Endothelial cell of umbilical vein (primary cell): ENCODE results near the gene EIF3A. TPM values are rescaled to one million over a fixed set of nuclear protein-coding genes. Genes with fewer than 3 reads are reported as not detected.

Experiments used
- BruUV-seq: library from RNA; stranded (reverse); fragments of 400-500 nt; replicated peaks from 2 replicates; lab custom pipeline; 2021; lab: Mats Ljungman, UMichigan
- CTCF ChIA-PET: fragments of 300-600, 350-600 bp; sonication (Branson Sonifier 250); formaldehyde crosslinking; loops from one replicate; lab custom pipeline; 2021; ENCODE audit warnings: antibody characterized with exemption, inconsistent platforms; lab: Charles Lee
- POLR2A ChIA-PET: fragments of 300-600, 350-600 bp; sonication (Branson Sonifier 250); formaldehyde crosslinking; loops from one replicate; lab custom pipeline; 2021; ENCODE audit warnings: antibody characterized with exemption, inconsistent platforms; lab: Charles Lee
- DNase-seq: peaks from one replicate; pipeline ENCODE4 v3.0.0-alpha.2; 2011; ENCODE audit warnings: low read depth, low spot score
- FAIRE-seq: peaks from 2 replicates; lab custom pipeline; 2011; peaks lifted over from hg19 to GRCh38; lab: Jason Lieb, UNC
- H2AFZ ChIP-seq: 2 replicates; pipeline ENCODE4 v1.6.0; 2012; ENCODE audit warnings: low read depth, low read length, control low read depth, inconsistent platforms
- H3K27ac ChIP-seq: 2 replicates; pipeline ENCODE4 v1.5.1; 2011; ENCODE audit warnings: low read depth, mild to moderate bottlenecking, control low read depth, low read length, moderate library complexity; ENCODE audit not compliant: insufficient read depth
- H3K27me3 ChIP-seq, 2 experiments: 2 replicates each; pipeline versions ENCODE4 v1.6.0 to v1.6.1; 2011; ENCODE audit warnings: low read length in 2 of 2, mixed read lengths in 1 of 2; ENCODE audit not compliant: control insufficient read depth in 2 of 2, insufficient read depth in 2 of 2
- H3K36me3 ChIP-seq, 2 experiments: 2 replicates in 1 of 2; 3 replicates in 1 of 2; pipeline ENCODE4 v1.5.1; 2011; ENCODE audit warnings: low read length in 2 of 2, mild to moderate bottlenecking in 1 of 2, moderate library complexity in 1 of 2; ENCODE audit not compliant: control insufficient read depth in 2 of 2, insufficient read depth in 2 of 2; ENCODE audit errors: extremely low read depth in 1 of 2
- H3K4me1 ChIP-seq: 3 replicates; pipeline ENCODE4 v1.5.1; 2011; ENCODE audit warnings: mild to moderate bottlenecking, low read length; ENCODE audit not compliant: control insufficient read depth, insufficient read depth; ENCODE audit errors: extremely low read depth
- H3K4me2 ChIP-seq: 2 replicates; pipeline ENCODE4 v1.6.1; 2011; ENCODE audit warnings: low read length, control low read depth, mixed read lengths; ENCODE audit not compliant: insufficient read depth
- H3K4me3 ChIP-seq, 3 experiments: fragments of 200-600 bp in 1 of 3; sonication (generic), shearing (Covaris generic) in 1 of 3; replicated peaks in 1 of 3; 2 replicates each; pipeline ENCODE4 v1.5.1; 2011 to 2016; ENCODE audit warnings: control low read depth in 3 of 3, low read length in 3 of 3, mild to moderate bottlenecking in 2 of 3, inconsistent platforms in 1 of 3, low read depth in 1 of 3, moderate library complexity in 1 of 3; ENCODE audit not compliant: insufficient read depth in 1 of 3
- H3K79me2 ChIP-seq: 2 replicates; pipeline ENCODE4 v1.6.0; 2012; ENCODE audit warnings: low read length, inconsistent platforms; ENCODE audit not compliant: control insufficient read depth, insufficient read depth
- H3K9ac ChIP-seq: replicated peaks from 2 replicates; pipeline ENCODE3; 2011; ENCODE audit warnings: low read length, control low read depth; ENCODE audit not compliant: insufficient read depth; ENCODE audit errors: extremely low read depth
- H3K9me1 ChIP-seq: replicated peaks from 3 replicates; pipeline ENCODE4 v1.6.0; 2011; ENCODE audit warnings: mild to moderate bottlenecking, low read length; ENCODE audit not compliant: control insufficient read depth, insufficient read depth; ENCODE audit errors: extremely low read depth
- H3K9me3 ChIP-seq: replicated peaks from 2 replicates; pipeline ENCODE4 v1.5.1; 2012; ENCODE audit warnings: low read length, inconsistent platforms; ENCODE audit not compliant: control insufficient read depth, insufficient read depth
- H4K20me1 ChIP-seq: replicated peaks from 2 replicates; pipeline ENCODE3; 2011; ENCODE audit warnings: mild to moderate bottlenecking, low read length; ENCODE audit not compliant: control insufficient read depth, insufficient read depth; ENCODE audit errors: extremely low read depth
- CTCF ChIP-seq, 2 donors: IDR thresholded peaks; 1 replicate in 1 of 2; 2 replicates in 1 of 2; pipeline ENCODE4 v1.5.1; 2011; ENCODE audit warnings: low read length in 2 of 2, mild to moderate bottlenecking in 2 of 2, moderate library complexity in 2 of 2, control low read depth in 1 of 2, inconsistent platforms in 1 of 2, low read depth in 1 of 2; ENCODE audit not compliant: insufficient read depth in 1 of 2; ENCODE audit errors: extremely low read depth in 1 of 2
- FOS ChIP-seq: IDR thresholded peaks from 2 replicates; pipeline ENCODE4 v1.6.1; 2011; ENCODE audit warnings: mild to moderate bottlenecking, low read length, moderate library complexity, borderline replicate concordance; ENCODE audit not compliant: insufficient read depth
- GATA2 ChIP-seq: IDR thresholded peaks from 2 replicates; pipeline ENCODE4 v1.7.0; 2011; ENCODE audit warnings: low read depth, mild to moderate bottlenecking, moderate library complexity, mixed read lengths, low read length; ENCODE audit not compliant: insufficient read length, insufficient read depth
- JUN ChIP-seq: IDR thresholded peaks from 2 replicates; pipeline ENCODE4 v1.6.1; 2011; ENCODE audit warnings: borderline replicate concordance, low read depth; ENCODE audit not compliant: insufficient read length, insufficient read depth
- MAX ChIP-seq: IDR thresholded peaks from 2 replicates; pipeline ENCODE4 v1.6.1; 2011; ENCODE audit not compliant: insufficient read depth, insufficient read length
- MYC ChIP-seq: IDR thresholded peaks from one replicate; pipeline ENCODE4 v1.6.1; 2011; ENCODE audit warnings: mild to moderate bottlenecking, low read depth, low read length
- POLR2A ChIP-seq: IDR thresholded peaks from 2 replicates; pipeline ENCODE4 v1.6.1; 2012; ENCODE audit warnings: low read depth, mild to moderate bottlenecking, control low read depth, low read length
- POLR2AphosphoS5 ChIP-seq: IDR thresholded peaks from 2 replicates; pipeline ENCODE4 v1.6.1; 2012; ENCODE audit warnings: low read depth, mild to moderate bottlenecking, control low read depth, low read length, moderate library complexity; ENCODE audit not compliant: insufficient read depth
- dilution Hi-C: fragments of 300-500 bp; cut with MboI; formaldehyde crosslinking; loops from one replicate; pipeline ENCODE4 v1.15.0; 2019; ENCODE audit warnings: low sequenced_read_pairs; ENCODE audit not compliant: extremely low pct_ligation_motif_present
- intact Hi-C: fragments of 100-400 bp; cut with micrococcal nuclease; formaldehyde crosslinking; loops from one replicate; pipeline ENCODE4 v1.10.0; 2022
- polyA plus RNA-seq, 4 experiments: library from polyadenylated mRNA; depleted of rRNA in 3 of 4; stranded (reverse) in 3 of 4; unstranded in 1 of 4; fragments of >200 nt; gene quantifications; 2 replicates each; pipeline versions ENCODE4 v1.2.1 to v1.2.3, GENCODE V29; 2011 to 2012; ENCODE audit warnings: missing spikeins in 1 of 4
- total RNA-seq: library from RNA; stranded (reverse); gene quantifications from 2 replicates; pipeline ENCODE4 v1.2.3, GENCODE V29; 2021

Gene EIF3A
- total and polyA plus RNA-seq, 2 donors (not counting 3 experiments of a cell fraction or from before 2014, with no cell fraction given), result 27.6 to 159 TPM

GRCh38 chr10:119115926-119116325 is 35.3 kb upstream of the EIF3A start:
- DNase-seq (no peak), FAIRE-seq (no peak)
- H3K27me3 ChIP-seq, result no peaks in the 10 kb centered on the region
- no peak overlapping the region for H3K9ac ChIP-seq
- no peaks in the 10 kb centered on the region for H3K9me1 ChIP-seq
- POLR2A ChIA-PET, result no interaction called here
- no peak overlapping the region for H3K27ac ChIP-seq
- no peak for TF ChIP-seq MAX
- no peak for TF ChIP-seq POLR2A
- no peak for TF ChIP-seq JUN
- no peak for TF ChIP-seq GATA2
- dilution Hi-C loops (no loop called here), intact Hi-C loops (no loop called here)
- no peak overlapping the region for H3K4me2 ChIP-seq
- CTCF ChIA-PET, result interaction anchor here (0.9 to 1.7 kb wide), 2 partner anchors 8 to 11 kb away, joined by 3 to 4 read pairs; no protein-coding TSS in a partner anchor
- no peaks in the 10 kb centered on the region for H3K9me3 ChIP-seq
- H3K4me3 ChIP-seq, result no peak overlapping the region
- H3K4me1 ChIP-seq, result no peaks in the 10 kb centered on the region
- BruUV-seq, result no TSS peak
- no peak overlapping the region for H2AFZ ChIP-seq
- peaks cover 8 to 21% of the 10 kb centered on the region in 2 experiments for H3K36me3 ChIP-seq
- no peaks in the 10 kb centered on the region for H4K20me1 ChIP-seq
- no peaks in the 10 kb centered on the region for H3K79me2 ChIP-seq

GRCh38 chr10:119113751-119114732 is 33.4 kb upstream of the EIF3A start:
- H2AFZ ChIP-seq, result no peak overlapping the region
- no peak overlapping the region for H3K4me3 ChIP-seq
- TF ChIP-seq MYC (no peak), POLR2AphosphoS5 (no peak), JUN (no peak), MAX (no peak), FOS (no peak), CTCF (IDR thresholded peaks at IDR 0.05; ENCODE audit: extremely low read depth in 1 of 2, insufficient read depth in 1 of 2, low read depth in 1 of 2, low read length in 2 of 2) (no peak)
- no peak overlapping the region for H3K9ac ChIP-seq
- H3K9me1 ChIP-seq, result no peaks in the 10 kb centered on the region
- H3K9me3 ChIP-seq, result no peaks in the 10 kb centered on the region
- H3K27me3 ChIP-seq, result no peaks in the 10 kb centered on the region
- BruUV-seq, result no TSS peak
- intact Hi-C loops, result no loop called here
- no peaks in the 10 kb centered on the region for H3K4me1 ChIP-seq
- no peak overlapping the region for H3K27ac ChIP-seq
- peaks cover 2 to 16% of the 10 kb centered on the region in 2 experiments for H3K36me3 ChIP-seq
- DNase-seq, result no peak
- POLR2A ChIA-PET, result no interaction called here
- no peak overlapping the region for H3K4me2 ChIP-seq
- H4K20me1 ChIP-seq, result no peaks in the 10 kb centered on the region
- CTCF ChIA-PET, result interaction anchor here (1.7 kb wide), 1 partner anchor 10 kb away, joined by 4 read pairs; no protein-coding TSS in a partner anchor
- dilution Hi-C loops, result no loop called here
- no peaks in the 10 kb centered on the region for H3K79me2 ChIP-seq
- peak; percentile 37 for FAIRE-seq
